ENCODE measurements around the gene ADAM8.

DNA sequence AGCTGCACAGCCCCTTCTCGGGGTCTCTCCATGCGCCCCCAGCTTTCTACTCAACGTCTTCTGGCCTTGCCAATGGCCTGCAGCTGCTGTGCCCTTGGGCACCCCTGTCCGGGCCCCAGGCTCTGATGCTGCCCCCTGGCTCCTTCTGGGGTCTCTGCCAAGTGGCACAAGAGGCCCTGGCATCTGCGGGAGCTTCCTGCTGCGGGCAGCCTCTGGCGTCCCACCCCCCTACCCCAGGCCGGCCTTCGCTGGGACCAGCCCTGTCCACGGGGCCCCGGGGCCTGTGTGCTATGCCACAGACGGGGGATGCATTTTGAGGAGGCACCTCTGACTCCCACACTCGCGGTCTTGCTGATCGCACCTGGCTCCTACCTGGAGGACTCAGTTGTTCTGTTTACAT, 36.7 kb downstream of the ADAM8 start:
- TF ChIP-seq POLR2A (IDR thresholded peaks at IDR 0.05) = no peak
- TF ChIP-seq, protein P1, sequence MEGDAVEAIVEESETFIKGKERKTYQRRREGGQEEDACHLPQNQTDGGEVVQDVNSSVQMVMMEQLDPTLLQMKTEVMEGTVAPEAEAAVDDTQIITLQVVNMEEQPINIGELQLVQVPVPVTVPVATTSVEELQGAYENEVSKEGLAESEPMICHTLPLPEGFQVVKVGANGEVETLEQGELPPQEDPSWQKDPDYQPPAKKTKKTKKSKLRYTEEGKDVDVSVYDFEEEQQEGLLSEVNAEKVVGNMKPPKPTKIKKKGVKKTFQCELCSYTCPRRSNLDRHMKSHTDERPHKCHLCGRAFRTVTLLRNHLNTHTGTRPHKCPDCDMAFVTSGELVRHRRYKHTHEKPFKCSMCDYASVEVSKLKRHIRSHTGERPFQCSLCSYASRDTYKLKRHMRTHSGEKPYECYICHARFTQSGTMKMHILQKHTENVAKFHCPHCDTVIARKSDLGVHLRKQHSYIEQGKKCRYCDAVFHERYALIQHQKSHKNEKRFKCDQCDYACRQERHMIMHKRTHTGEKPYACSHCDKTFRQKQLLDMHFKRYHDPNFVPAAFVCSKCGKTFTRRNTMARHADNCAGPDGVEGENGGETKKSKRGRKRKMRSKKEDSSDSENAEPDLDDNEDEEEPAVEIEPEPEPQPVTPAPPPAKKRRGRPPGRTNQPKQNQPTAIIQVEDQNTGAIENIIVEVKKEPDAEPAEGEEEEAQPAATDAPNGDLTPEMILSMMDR (IDR thresholded peaks at IDR 0.05) = no peak
